Measurements from ENCODE around the gene CCL19.

- TF ChIP-seq CTCF (conservative IDR thresholded peaks at IDR 0.05 in 1 of 2, IDR thresholded peaks at IDR 0.05 in 1 of 2; ENCODE audit: extremely low read depth in 1 of 2, insufficient read depth in 1 of 2, low read depth in 1 of 2, low read length in 2 of 2) (no peak), EZH2 (IDR thresholded peaks at IDR 0.05; ENCODE audit: borderline replicate concordance, low read length) (no peak)
These were observed 22.9 kb upstream of the CCL19 start for GRCh38 chr9:34714007-34714406.

Data from mammary epithelial cell (primary cell).